ENCODE data around the gene STXBP1.

STXBP1 gene

DNA sequence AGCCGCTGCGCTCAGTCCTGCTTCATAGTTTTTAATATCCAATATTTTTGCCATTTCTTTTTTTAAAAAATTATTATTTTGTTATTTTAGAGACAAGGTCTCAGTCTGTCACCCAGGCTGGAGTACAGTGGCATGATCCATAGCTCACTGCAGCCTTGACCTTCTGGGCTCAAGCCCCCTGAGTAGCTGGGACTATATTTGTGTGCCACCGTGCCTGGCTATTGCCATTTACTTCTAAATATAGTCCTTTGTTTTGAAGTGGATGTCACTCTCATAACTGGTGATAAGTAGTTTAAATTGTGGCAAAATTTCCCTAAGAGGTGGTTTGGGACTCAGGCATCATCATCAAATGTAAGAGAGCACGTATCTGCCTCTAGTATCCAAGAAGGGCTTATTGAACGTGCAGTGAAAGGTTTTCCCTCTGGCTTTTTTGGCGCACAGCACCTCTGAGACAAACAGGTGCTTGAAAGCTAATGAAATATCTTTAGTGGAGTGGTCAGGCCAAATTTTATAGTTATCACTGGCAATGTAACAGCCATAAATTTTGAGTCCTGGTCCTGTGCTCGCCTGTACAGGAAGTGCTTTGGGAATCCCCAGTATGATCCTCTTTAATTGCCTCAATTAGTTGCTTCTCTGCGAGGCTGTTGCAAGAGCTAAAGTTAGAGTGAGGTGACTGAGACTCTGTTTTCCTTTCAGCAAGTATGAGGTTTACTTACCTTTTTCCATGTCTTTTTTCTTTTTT, 14.8 kb downstream of the STXBP1 start:
- TF ChIP-seq GATA3 (IDR thresholded peaks at IDR 0.05; ENCODE audit: low read depth, low read length) (no peak), GATA2 (IDR thresholded peaks at IDR 0.05; ENCODE audit: low read depth, low read length) (no peak)

GRCh38 chr9:127627494-127627855, 15.4 kb downstream of the STXBP1 start:
- no peak for TF ChIP-seq GATA3 (IDR thresholded peaks at IDR 0.05; ENCODE audit: low read depth, low read length)
- TF ChIP-seq GATA2 (IDR thresholded peaks at IDR 0.05; ENCODE audit: low read depth, low read length) = no peak

GRCh38 chr9:127628758-127629467, 16.8 kb downstream of the STXBP1 start:
- TF ChIP-seq GATA3 (IDR thresholded peaks at IDR 0.05; ENCODE audit: low read depth, low read length) (no peak), GATA2 (IDR thresholded peaks at IDR 0.05; ENCODE audit: low read depth, low read length) (no peak)

DNA sequence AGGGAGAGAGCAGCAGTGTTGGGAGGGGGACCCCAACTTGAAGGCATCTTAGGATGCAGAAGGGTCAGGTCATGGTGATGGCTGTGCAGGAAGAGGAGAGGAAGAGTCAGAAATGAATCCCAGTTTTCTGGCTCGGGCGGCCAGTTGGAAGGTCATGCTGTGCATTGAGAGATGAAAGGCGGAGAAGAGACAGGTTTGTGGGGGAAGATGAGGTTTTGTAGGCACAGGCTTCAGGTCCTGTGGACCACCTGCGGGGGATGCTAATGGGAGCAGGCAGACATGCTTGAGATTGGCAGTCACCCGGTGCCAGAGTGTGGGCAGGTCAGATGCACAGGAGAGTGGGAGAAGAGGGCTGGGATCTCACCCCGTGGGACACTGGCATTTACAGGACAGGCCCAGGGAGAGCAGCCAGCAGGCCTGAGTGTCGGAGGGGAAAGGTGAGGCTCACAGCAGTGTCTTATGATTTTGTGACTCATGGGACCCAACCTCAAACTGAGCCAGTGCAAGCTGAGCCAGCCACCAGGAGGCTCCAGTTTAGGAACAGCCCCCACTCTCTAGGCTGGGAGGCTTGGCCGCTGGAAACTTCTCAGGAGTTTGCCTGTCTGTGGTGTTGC, 17.5 kb downstream of the STXBP1 start:
- TF ChIP-seq GATA2 (IDR thresholded peaks at IDR 0.05; ENCODE audit: low read depth, low read length) (no peak), GATA3 (IDR thresholded peaks at IDR 0.05; ENCODE audit: low read depth, low read length) (no peak)

- no peak for TF ChIP-seq GATA3 (IDR thresholded peaks at IDR 0.05; ENCODE audit: low read depth, low read length)
- TF ChIP-seq GATA2 (IDR thresholded peaks at IDR 0.05; ENCODE audit: low read depth, low read length) = no peak
Observed at GRCh38 chr9:127633216-127633862, 21.3 kb downstream of the STXBP1 start.

DNA sequence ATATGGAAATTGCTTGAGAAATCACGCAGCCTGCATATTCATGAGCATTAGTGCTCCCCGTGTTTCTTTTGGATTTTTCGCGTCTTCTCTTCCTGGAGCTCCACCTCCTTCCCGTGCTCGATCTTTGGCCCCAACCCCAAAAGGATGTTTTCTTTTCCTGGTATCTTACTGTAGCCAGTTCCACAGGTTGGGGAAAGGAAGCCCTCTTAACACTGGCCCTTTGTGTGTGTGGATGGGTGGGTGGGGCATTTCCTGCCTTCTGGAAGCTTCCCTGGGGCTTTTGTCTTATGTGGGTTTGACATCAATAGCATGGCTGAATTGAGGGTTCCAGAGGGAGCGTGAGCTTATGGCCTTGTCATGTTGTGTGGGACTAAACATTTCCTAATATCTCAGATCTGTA, 21.9 kb downstream of the STXBP1 start:
- TF ChIP-seq GATA3 (IDR thresholded peaks at IDR 0.05; ENCODE audit: low read depth, low read length) = no peak
- TF ChIP-seq GATA2 (IDR thresholded peaks at IDR 0.05; ENCODE audit: low read depth, low read length) = no peak

- TF ChIP-seq GATA3 (IDR thresholded peaks at IDR 0.05; ENCODE audit: low read depth, low read length) = no peak
- TF ChIP-seq GATA2 (IDR thresholded peaks at IDR 0.05; ENCODE audit: low read depth, low read length) = no peak
Observed at GRCh38 chr9:127634698-127635097, 22.6 kb downstream of the STXBP1 start.

DNA sequence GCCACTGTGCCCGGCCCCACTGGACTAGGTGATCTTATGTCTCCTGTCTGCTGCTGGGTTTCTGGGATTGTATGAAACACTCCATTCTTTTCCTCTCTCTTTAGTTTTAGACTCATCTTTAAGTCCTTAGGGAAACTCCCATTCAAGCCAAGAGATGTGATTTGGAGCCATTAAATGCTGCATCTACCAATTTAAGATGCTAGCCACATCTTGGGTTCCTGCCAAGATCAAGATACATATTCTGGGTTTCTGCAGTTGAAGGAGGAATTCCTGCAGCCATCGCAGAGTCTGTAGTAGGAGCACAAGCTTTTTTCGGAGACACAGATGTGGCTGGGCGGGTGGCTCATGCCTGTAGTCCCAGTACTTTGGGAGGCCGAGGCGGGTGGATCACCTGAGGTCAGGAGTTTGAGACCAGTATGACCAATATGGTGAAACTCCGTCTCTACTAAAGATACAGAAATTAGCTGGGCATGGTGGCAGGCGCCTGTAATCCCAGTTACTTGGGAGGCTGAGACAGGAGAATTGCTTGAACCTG, 23.2 kb downstream of the STXBP1 start:
- TF ChIP-seq GATA3 (IDR thresholded peaks at IDR 0.05; ENCODE audit: low read depth, low read length) (no peak), GATA2 (IDR thresholded peaks at IDR 0.05; ENCODE audit: low read depth, low read length) (no peak)

- TF ChIP-seq GATA2 (IDR thresholded peaks at IDR 0.05; ENCODE audit: low read depth, low read length) = no peak
Observed at GRCh38 chr9:127637322-127637847, 25.3 kb downstream of the STXBP1 start.

DNA sequence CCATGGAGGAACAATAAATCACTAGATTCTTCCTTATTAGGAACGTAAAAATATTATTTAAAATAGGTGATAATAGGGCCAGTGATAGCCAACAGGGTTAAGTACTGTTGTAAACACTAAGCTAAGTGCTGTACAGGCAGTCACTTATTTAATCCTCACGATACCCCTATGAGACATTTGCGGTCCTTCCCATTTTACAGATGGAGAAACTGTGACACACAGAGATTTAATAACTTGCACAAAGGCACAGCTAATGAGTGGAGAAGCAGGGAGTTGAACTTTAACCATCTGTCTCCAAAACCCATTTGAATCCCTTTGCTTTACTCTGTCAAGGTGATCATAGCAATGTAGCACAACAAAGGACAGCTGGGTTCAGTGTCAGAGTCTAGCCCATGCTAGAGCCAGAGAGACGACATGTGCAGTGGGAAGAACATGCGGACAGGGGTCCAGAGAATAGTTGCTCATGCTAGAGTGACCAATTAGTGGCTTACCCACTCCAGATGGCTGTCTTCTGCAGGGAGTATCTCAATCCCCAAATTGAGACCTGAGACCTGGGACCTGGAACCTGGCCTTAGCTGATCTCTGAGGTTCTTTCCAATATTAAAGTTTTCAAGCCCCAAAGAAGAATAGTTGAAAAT, 28.9 kb downstream of the STXBP1 start:
- TF ChIP-seq GATA3 (IDR thresholded peaks at IDR 0.05; ENCODE audit: low read depth, low read length) (no peak), GATA2 (IDR thresholded peaks at IDR 0.05; ENCODE audit: low read depth, low read length) (no peak)

- no peak for TF ChIP-seq GATA3 (IDR thresholded peaks at IDR 0.05; ENCODE audit: low read depth, low read length)
- TF ChIP-seq GATA2 (IDR thresholded peaks at IDR 0.05; ENCODE audit: low read depth, low read length) = no peak
Observed at GRCh38 chr9:127642082-127642740, 30.1 kb downstream of the STXBP1 start.

GRCh38 chr9:127644146-127644827, 32.2 kb downstream of the STXBP1 start:
- TF ChIP-seq GATA3 (IDR thresholded peaks at IDR 0.05; ENCODE audit: low read depth, low read length) (no peak), GATA2 (IDR thresholded peaks at IDR 0.05; ENCODE audit: low read depth, low read length) (no peak)

Measured in SH-SY5Y (cell line).